Ovary (tissue), 3 donors: ENCODE measurements around the gene RAET1E.

Source experiments
- CTCF ChIP-seq, 3 donors: fragments of 450-650 bp in 2 of 3; fragments of 200-600 bp in 1 of 3; IDR thresholded peaks; one replicate each; pipeline versions ENCODE4 v1.5.1 to v1.8.0; 2016 to 2022; ENCODE audit warnings: antibody characterized with exemption in 3 of 3, mild to moderate bottlenecking in 1 of 3
- EP300 ChIP-seq: sonication (generic); formaldehyde crosslinking; IDR thresholded peaks from one replicate; pipeline ENCODE4 v1.6.1; 2017; ENCODE audit warnings: antibody characterized with exemption
- POLR2A ChIP-seq: fragments of 450-650 bp; IDR thresholded peaks from one replicate; pipeline ENCODE4 v1.6.1; 2017; ENCODE audit warnings: antibody characterized with exemption, mild to moderate bottlenecking, moderate library complexity
- donor health status: DM: no; HTN: no; CAD: no.

- TF ChIP-seq CTCF (IDR thresholded peaks at IDR 0.05) (no peak), POLR2A (no peak), EP300 (no peak)
Observed at GRCh38 chr6:149899926-149900619, 2.2 kb upstream of the RAET1E start.
